Transverse colon (tissue), 4 donors: Measurements from ENCODE around the gene KDELR1. TPM values are rescaled to one million over a fixed set of nuclear protein-coding genes. Genes with fewer than 3 reads are reported as not detected.
A peak's percentile ranks its signal among the peaks of the same experiment; 100 is the strongest.

Experiments
- DNase-seq: peaks from one replicate; pipeline ENCODE4 v3.0.0-alpha.2; 2019
- H3K27ac ChIP-seq, 4 donors: fragments of 200-600 bp; sonication (generic); 2 replicates each; pipeline ENCODE4 v1.5.1; 2016 to 2018; ENCODE audit warnings: inconsistent platforms in 4 of 4
- H3K27me3 ChIP-seq: fragments of 200-600 bp; sonication (generic); 2 replicates; pipeline ENCODE4 v1.5.1; 2017; ENCODE audit warnings: inconsistent platforms
- H3K36me3 ChIP-seq, 4 donors: fragments of 200-600 bp; sonication (generic); 2 replicates each; pipeline ENCODE4 v1.5.1; 2017 to 2019; ENCODE audit warnings: inconsistent platforms in 4 of 4
- H3K4me1 ChIP-seq, 4 donors: fragments of 200-600 bp; sonication (generic); 2 replicates each; pipeline ENCODE4 v1.5.1; 2017 to 2020; ENCODE audit warnings: inconsistent platforms in 4 of 4
- H3K4me3 ChIP-seq, 4 donors: fragments of 200-600 bp; sonication (generic); 1 replicate in 1 of 4; 2 replicates in 3 of 4; pipeline versions ENCODE4 v1.5.1 to v1.6.1; 2017 to 2019; ENCODE audit warnings: inconsistent platforms in 4 of 4
- H3K9me3 ChIP-seq, 2 donors: fragments of 200-600 bp; sonication (generic); 2 replicates each; pipeline ENCODE4 v1.5.1; 2017 to 2019; ENCODE audit warnings: inconsistent platforms in 2 of 2
- EP300 ChIP-seq: sonication (generic); formaldehyde crosslinking; IDR thresholded peaks from one replicate; pipeline ENCODE4 v1.6.1; 2017; ENCODE audit warnings: antibody characterized with exemption, low read depth
- POLR2A ChIP-seq: fragments of 450-650 bp; IDR thresholded peaks from one replicate; pipeline ENCODE4 v1.6.1; 2016; ENCODE audit warnings: antibody characterized with exemption, mild to moderate bottlenecking, moderate library complexity
- POLR2AphosphoS5 ChIP-seq, 3 donors: sonication (generic); formaldehyde crosslinking; IDR thresholded peaks; one replicate each; pipeline ENCODE4 v1.6.1; 2016; ENCODE audit warnings: antibody characterized with exemption in 3 of 3
- WGBS, 2 donors: methylation state at CpG; one replicate each; pipeline ENCODE4 v1.1.5; 2018; ENCODE audit warnings: low coverage in 1 of 2; 5-methylcytosine and 5-hydroxymethylcytosine counted together
- in situ Hi-C, 4 donors: fragments of 200-750 bp; cut with MboI; loops; one replicate each; pipeline versions ENCODE4 v1.15.0 to v1.15.1; 2017; ENCODE audit warnings: low sequenced_read_pairs in 3 of 4, low pct_ligation_motif_present in 1 of 4, low pct_unique_long_range_greater_than_20kb in 1 of 4
- intact Hi-C: fragments of 100-400 bp; cut with DNase I; formaldehyde crosslinking; loops from one replicate; pipeline ENCODE4 v1.15.1; 2023; ENCODE audit warnings: low total_unique reads
- total RNA-seq, 4 donors: library from RNA; depleted of rRNA; stranded (reverse); fragments of >200 nt; gene quantifications; one replicate each; pipeline ENCODE4 v1.1.0, GENCODE V29; 2016
- TF ChIP-seq, protein P1 (sequence below), 5 experiments: fragments of 200-600 bp in 3 of 5; fragments of 450-650 bp in 2 of 5; sonication (generic) in 3 of 5; IDR thresholded peaks; 1 replicate in 2 of 5; 2 replicates in 3 of 5; pipeline ENCODE4 v1.5.1; 2016 to 2017; ENCODE audit warnings: antibody characterized with exemption in 5 of 5, inconsistent platforms in 3 of 5, mild to moderate bottlenecking in 2 of 5, moderate library complexity in 1 of 5

Gene KDELR1
- total RNA-seq, 4 donors from 2014 or later, result 80.6 to 146 (median 120) TPM

DNA sequence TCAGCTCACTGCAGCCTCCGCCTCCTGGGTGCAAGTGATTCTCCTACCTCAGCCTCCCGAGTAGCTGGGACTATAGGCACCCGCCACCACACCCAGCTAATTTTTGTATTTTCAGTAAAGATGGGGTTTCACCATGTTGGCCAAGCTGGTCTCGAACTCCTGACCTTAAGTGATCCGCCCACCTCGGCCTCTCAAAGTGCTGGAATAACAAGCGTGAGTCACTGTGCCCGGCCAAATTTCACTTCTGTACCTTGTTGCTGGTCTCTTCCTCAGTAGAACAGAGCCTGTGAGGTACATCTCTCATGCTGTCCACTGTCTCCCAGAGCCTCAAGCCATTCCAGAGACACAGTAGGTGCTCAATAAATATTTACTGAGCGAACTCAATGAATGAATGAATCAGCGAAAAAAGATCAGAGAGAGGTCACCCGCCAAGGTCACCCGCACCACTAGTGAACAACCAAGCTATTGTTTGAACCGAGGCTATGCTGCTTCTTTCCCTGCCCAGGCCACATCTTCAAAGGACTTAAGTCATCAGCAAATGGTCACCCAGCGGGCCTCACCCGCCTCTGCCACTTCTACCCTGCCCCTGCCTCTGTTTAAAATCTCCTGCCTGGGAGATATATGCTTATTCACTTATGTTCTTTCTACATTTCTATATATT is 36.9 kb downstream of the KDELR1 start:
- no peak overlapping the region for H3K27ac ChIP-seq
- in situ Hi-C loops (no loop called here), intact Hi-C loops (no loop called here)
- no peaks in the 10 kb centered on the region for H3K4me1 ChIP-seq
- H3K36me3 ChIP-seq, result no peaks in the 10 kb centered on the region
- TF ChIP-seq, protein P1, sequence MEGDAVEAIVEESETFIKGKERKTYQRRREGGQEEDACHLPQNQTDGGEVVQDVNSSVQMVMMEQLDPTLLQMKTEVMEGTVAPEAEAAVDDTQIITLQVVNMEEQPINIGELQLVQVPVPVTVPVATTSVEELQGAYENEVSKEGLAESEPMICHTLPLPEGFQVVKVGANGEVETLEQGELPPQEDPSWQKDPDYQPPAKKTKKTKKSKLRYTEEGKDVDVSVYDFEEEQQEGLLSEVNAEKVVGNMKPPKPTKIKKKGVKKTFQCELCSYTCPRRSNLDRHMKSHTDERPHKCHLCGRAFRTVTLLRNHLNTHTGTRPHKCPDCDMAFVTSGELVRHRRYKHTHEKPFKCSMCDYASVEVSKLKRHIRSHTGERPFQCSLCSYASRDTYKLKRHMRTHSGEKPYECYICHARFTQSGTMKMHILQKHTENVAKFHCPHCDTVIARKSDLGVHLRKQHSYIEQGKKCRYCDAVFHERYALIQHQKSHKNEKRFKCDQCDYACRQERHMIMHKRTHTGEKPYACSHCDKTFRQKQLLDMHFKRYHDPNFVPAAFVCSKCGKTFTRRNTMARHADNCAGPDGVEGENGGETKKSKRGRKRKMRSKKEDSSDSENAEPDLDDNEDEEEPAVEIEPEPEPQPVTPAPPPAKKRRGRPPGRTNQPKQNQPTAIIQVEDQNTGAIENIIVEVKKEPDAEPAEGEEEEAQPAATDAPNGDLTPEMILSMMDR (IDR thresholded peaks at IDR 0.05), result no peak
- TF ChIP-seq POLR2AphosphoS5 (IDR thresholded peaks at IDR 0.05) (no peak), EP300 (no peak), POLR2A (no peak)
- no peaks in the 10 kb centered on the region for H3K9me3 ChIP-seq
- H3K4me3 ChIP-seq, result no peak overlapping the region
- 84 to 86% methylated on average over 13 to 15 of the region's 15 CpGs for WGBS, 2 donors
- no peaks in the 10 kb centered on the region for H3K27me3 ChIP-seq
- no peak for DNase-seq

DNA sequence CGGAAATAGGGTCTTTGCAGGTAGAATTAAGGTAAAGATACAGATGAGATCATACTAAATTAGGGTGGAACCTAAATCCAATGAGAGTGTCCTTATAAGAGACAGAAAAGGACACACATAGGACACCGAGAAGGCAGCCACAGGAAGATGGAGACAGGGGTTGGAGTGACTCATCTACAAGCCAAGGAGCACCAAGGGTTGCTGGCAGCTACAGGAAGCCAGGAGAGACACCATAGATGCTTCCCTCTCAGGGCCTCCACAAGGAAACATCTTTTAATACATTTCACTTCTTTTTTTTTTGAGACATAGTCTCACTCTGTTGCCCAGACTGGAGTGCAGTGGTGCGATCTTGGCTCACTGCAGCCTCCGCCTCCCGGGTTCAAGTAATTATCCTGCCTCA is 37.7 kb downstream of the KDELR1 start:
- no peak for DNase-seq
- Histone ChIP-seq H3K9me3 (no peaks in the 10 kb centered on the region), H3K4me3 (no peak overlapping the region), H3K27ac (no peak overlapping the region), H3K36me3 (no peaks in the 10 kb centered on the region), H3K4me1 (no peaks in the 10 kb centered on the region), H3K27me3 (no peaks in the 10 kb centered on the region)
- intact Hi-C loops, result no loop called here
- WGBS, 2 donors, result 78 to 93% methylated on average over 4 to 5 of the region's 5 CpGs
- in situ Hi-C loops, result no loop called here
- TF ChIP-seq EP300 (no peak), POLR2A (no peak)
- TF ChIP-seq, protein P1 (IDR thresholded peaks at IDR 0.05), result no peak

DNA sequence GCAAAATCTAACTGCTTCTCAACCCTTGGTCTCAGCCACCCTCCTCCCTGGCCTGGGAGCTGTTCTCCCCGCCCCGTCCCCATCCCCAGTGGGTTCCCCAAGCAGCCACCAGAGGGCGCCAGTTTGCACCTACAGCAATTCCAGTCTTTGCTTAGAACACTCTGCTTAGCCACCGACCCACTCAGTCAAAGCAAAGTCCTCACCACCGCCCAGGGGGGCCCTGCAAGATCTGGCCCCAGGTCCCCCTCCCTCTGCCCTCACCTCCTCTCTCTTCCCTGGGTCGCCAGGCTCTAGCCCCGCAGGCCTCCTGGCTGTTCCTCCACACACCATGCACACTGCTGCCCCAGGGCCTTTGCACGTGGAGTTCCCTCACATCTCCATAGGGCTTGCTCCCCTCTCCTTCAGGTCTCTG is 40.0 kb downstream of the KDELR1 start:
- peak; percentile 87 for DNase-seq
- Histone ChIP-seq H3K9me3 (no peaks in the 10 kb centered on the region), H3K27me3 (no peaks in the 10 kb centered on the region), H3K4me3 (no peak overlapping the region), H3K4me1 (no peaks in the 10 kb centered on the region), H3K27ac (no peak overlapping the region), H3K36me3 (no peaks in the 10 kb centered on the region)
- in situ Hi-C loops, result no loop called here
- TF ChIP-seq, protein P1 (IDR thresholded peaks at IDR 0.05), result peak; percentile 80 to 89 (median 83)
- no peak for TF ChIP-seq POLR2A
- WGBS, 2 donors, result 40 to 93% methylated on average over 3 to 8 of the region's 8 CpGs
- intact Hi-C loops, result no loop called here

DNA sequence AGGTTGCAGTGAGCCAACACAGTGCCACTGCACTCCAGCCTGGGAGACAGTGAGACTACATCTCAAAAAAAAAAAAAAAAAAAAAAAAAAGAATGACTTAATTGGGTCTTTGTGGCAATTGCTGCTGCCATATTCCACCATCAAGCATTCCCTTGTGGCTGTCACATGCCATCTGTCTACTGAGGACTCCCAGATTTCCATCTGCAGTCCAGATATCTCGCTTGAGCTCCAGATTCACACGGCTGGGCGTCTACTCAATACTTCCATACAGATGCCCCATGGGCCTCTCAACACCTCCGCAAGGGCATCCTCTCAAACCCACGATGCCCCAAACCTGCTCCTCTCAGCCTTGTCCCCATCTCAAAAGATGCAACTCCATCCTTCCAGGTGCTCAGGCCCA is 40.5 kb downstream of the KDELR1 start:
- no peaks in the 10 kb centered on the region for H3K27me3 ChIP-seq
- no peak overlapping the region for H3K27ac ChIP-seq
- in situ Hi-C loops (no loop called here), intact Hi-C loops (no loop called here)
- DNase-seq, result no peak
- no peak for TF ChIP-seq POLR2AphosphoS5 (IDR thresholded peaks at IDR 0.05)
- TF ChIP-seq, protein P1 (IDR thresholded peaks at IDR 0.05), result no peak
- no peak for TF ChIP-seq EP300
- TF ChIP-seq POLR2A, result no peak
- WGBS, 2 donors, result 89 to 90% methylated on average over 5 of the region's 5 CpGs
- H3K36me3 ChIP-seq, result no peaks in the 10 kb centered on the region
- H3K4me1 ChIP-seq, result no peaks in the 10 kb centered on the region
- no peaks in the 10 kb centered on the region for H3K9me3 ChIP-seq
- H3K4me3 ChIP-seq, result no peak overlapping the region
